Skeletal muscle satellite cell (primary cell): ENCODE measurements around the gene USP47. TPM values are rescaled to one million over a fixed set of nuclear protein-coding genes. Genes with fewer than 3 reads are reported as not detected.

Experiments used
- H3K27me3 ChIP-seq: 2 replicates; pipeline ENCODE4 v1.7.0; 2013; ENCODE audit warnings: low read length; ENCODE audit not compliant: control insufficient read depth, insufficient read depth
- H3K36me3 ChIP-seq: 2 replicates; pipeline ENCODE4 v1.7.0; 2013; ENCODE audit warnings: mild to moderate bottlenecking, control low read depth, low read length; ENCODE audit not compliant: insufficient read depth
- H3K4me1 ChIP-seq: 2 replicates; pipeline ENCODE4 v1.7.0; 2013; ENCODE audit warnings: low read length; ENCODE audit not compliant: control insufficient read depth, insufficient read depth
- H3K4me2 ChIP-seq: 2 replicates; pipeline ENCODE4 v1.7.0; 2013; ENCODE audit warnings: mild to moderate bottlenecking, low read length
- H3K4me3 ChIP-seq: 2 replicates; pipeline ENCODE4 v1.7.0; 2013; ENCODE audit warnings: low read length
- H3K9ac ChIP-seq: 2 replicates; pipeline ENCODE4 v1.7.0; 2013; ENCODE audit warnings: mild to moderate bottlenecking, low read depth, low read length, moderate library complexity
- H3K9me3 ChIP-seq: replicated peaks from 2 replicates; pipeline ENCODE4 v1.7.0; 2013; ENCODE audit warnings: mild to moderate bottlenecking, control low read depth, low read length
- total RNA-seq: library from RNA; depleted of rRNA; stranded (reverse); fragments of >200 nt; gene quantifications from 2 replicates; pipeline ENCODE4 v1.2.3, GENCODE V29; 2012; rRNA removed

The USP47 gene, protein sequence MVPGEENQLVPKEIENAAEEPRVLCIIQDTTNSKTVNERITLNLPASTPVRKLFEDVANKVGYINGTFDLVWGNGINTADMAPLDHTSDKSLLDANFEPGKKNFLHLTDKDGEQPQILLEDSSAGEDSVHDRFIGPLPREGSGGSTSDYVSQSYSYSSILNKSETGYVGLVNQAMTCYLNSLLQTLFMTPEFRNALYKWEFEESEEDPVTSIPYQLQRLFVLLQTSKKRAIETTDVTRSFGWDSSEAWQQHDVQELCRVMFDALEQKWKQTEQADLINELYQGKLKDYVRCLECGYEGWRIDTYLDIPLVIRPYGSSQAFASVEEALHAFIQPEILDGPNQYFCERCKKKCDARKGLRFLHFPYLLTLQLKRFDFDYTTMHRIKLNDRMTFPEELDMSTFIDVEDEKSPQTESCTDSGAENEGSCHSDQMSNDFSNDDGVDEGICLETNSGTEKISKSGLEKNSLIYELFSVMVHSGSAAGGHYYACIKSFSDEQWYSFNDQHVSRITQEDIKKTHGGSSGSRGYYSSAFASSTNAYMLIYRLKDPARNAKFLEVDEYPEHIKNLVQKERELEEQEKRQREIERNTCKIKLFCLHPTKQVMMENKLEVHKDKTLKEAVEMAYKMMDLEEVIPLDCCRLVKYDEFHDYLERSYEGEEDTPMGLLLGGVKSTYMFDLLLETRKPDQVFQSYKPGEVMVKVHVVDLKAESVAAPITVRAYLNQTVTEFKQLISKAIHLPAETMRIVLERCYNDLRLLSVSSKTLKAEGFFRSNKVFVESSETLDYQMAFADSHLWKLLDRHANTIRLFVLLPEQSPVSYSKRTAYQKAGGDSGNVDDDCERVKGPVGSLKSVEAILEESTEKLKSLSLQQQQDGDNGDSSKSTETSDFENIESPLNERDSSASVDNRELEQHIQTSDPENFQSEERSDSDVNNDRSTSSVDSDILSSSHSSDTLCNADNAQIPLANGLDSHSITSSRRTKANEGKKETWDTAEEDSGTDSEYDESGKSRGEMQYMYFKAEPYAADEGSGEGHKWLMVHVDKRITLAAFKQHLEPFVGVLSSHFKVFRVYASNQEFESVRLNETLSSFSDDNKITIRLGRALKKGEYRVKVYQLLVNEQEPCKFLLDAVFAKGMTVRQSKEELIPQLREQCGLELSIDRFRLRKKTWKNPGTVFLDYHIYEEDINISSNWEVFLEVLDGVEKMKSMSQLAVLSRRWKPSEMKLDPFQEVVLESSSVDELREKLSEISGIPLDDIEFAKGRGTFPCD (N-terminal part only)
- 37.1 and 39.3 TPM in 2 replicates for total RNA-seq

- Histone ChIP-seq H3K4me3 (peak within 1 kb of the TSS; percentile 83), H3K27me3 (no peaks in the 10 kb centered on the region), H3K36me3 (no peaks in the 10 kb centered on the region), H3K9ac (peak within 1 kb of the TSS; percentile 98), H3K4me1 (peaks cover 25% of the 10 kb centered on the region), H3K4me2 (peak within 1 kb of the TSS; percentile 83), H3K9me3 (no peaks in the 10 kb centered on the region)
Measured at GRCh38 chr11:11841723-11842420, at the start of gene USP47. Gene USP47, plus strand, starts transcription at chr11:11841972. Its CDS starts 214 bp downstream, at chr11:11842186.

- H3K36me3 ChIP-seq, result no peaks in the 10 kb centered on the region
- peaks cover 27% of the 10 kb centered on the region for H3K27me3 ChIP-seq
- no peaks in the 10 kb centered on the region for H3K4me1 ChIP-seq
- no peak overlapping the region for H3K4me2 ChIP-seq
- no peak overlapping the region for H3K4me3 ChIP-seq
- H3K9me3 ChIP-seq, result no peaks in the 10 kb centered on the region
- H3K9ac ChIP-seq, result no peak overlapping the region
Measured at GRCh38 chr11:11793073-11793472, 48.7 kb upstream of the USP47 start.

GRCh38 chr11:11798586-11799438 lies 43.0 kb upstream of the USP47 start:
- Histone ChIP-seq H3K4me1 (no peaks in the 10 kb centered on the region), H3K4me3 (no peak overlapping the region), H3K4me2 (no peak overlapping the region), H3K9me3 (no peaks in the 10 kb centered on the region), H3K9ac (no peak overlapping the region), H3K36me3 (no peaks in the 10 kb centered on the region), H3K27me3 (peaks cover 25% of the 10 kb centered on the region)

GRCh38 chr11:11805228-11805627 lies 36.5 kb upstream of the USP47 start:
- Histone ChIP-seq H3K4me2 (no peak overlapping the region), H3K9me3 (no peaks in the 10 kb centered on the region), H3K27me3 (peaks cover 8% of the 10 kb centered on the region), H3K4me1 (no peaks in the 10 kb centered on the region), H3K4me3 (no peak overlapping the region), H3K36me3 (no peaks in the 10 kb centered on the region), H3K9ac (no peak overlapping the region)

GRCh38 chr11:11806074-11806473 lies 35.7 kb upstream of the USP47 start:
- H3K9me3 ChIP-seq, result no peaks in the 10 kb centered on the region
- H3K36me3 ChIP-seq, result no peaks in the 10 kb centered on the region
- H3K4me3 ChIP-seq, result no peak overlapping the region
- peaks cover 4% of the 10 kb centered on the region for H3K27me3 ChIP-seq
- H3K9ac ChIP-seq, result no peak overlapping the region
- H3K4me2 ChIP-seq, result no peak overlapping the region
- no peaks in the 10 kb centered on the region for H3K4me1 ChIP-seq

DNA sequence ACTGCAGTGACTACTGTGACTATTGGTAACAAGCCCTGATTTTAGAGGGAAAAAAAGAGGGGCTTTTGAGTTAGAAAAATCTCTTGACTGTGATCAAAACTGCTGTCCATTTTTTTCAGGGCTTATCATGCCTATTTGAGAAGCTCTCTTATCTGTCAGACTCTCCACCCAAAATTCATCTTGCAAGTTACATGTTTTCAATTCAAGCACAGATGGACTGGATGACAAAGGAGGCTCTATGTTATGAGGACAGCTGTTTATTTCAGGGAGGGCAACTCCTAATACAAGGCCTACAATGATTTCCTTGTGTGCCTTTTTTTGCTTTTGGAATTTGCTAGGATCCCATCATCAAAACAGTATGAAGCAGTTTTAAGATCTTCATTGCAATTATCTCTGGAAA lies 35.2 kb upstream of the USP47 start:
- no peaks in the 10 kb centered on the region for H3K36me3 ChIP-seq
- H3K4me1 ChIP-seq, result no peaks in the 10 kb centered on the region
- H3K9me3 ChIP-seq, result no peaks in the 10 kb centered on the region
- H3K27me3 ChIP-seq, result no peaks in the 10 kb centered on the region
- H3K9ac ChIP-seq, result no peak overlapping the region
- no peak overlapping the region for H3K4me2 ChIP-seq
- no peak overlapping the region for H3K4me3 ChIP-seq

DNA sequence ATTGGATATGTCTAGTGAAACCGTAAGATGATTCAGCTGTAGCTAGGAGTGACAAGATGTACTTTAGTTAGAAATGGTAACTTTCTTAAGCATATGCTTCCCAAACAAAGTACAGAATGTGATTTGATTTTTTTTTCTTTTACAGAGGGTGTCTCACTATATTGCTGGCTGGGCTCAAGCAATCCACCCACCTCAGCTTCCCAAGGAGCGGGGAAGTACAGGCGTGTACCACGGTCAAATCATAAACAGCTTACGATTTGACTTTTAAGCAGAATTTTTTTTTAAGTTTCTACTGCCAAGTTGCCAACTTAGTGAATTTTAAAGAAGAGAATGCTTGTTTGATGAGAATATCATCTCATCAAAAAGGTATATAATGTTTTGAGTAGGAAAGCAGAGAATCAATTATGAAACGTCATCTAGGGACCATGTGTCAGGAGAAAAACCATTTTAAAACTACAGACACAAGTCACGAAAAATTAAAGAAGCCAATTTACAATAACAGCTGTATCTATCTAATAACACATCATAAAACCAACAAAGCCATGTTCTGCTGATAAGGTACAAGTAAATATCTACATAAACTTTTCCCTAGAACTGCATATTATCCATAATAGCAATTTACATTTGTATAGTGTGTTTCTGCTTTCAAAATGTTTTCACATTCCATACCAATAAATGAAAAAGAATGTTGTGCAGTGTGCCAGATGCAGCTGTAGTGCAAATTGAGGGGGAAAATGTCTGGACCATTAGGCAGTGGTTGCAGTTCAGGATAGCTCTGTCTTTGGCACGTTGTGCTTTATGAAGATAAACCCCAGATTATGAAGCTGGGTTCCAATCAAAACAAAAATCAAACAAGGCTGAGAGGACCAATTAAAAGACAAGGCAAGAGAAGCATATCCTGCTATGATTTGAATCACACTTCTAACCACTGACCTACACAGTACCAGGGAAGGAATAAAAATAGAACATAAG lies 33.7 kb upstream of the USP47 start:
- no peaks in the 10 kb centered on the region for H3K27me3 ChIP-seq
- no peaks in the 10 kb centered on the region for H3K4me1 ChIP-seq
- no peaks in the 10 kb centered on the region for H3K36me3 ChIP-seq
- H3K4me2 ChIP-seq, result no peak overlapping the region
- H3K9me3 ChIP-seq, result no peaks in the 10 kb centered on the region
- no peak overlapping the region for H3K9ac ChIP-seq
- H3K4me3 ChIP-seq, result no peak overlapping the region

GRCh38 chr11:11808992-11809615 lies 32.7 kb upstream of the USP47 start:
- no peak overlapping the region for H3K4me3 ChIP-seq
- H3K9ac ChIP-seq, result no peak overlapping the region
- H3K9me3 ChIP-seq, result no peaks in the 10 kb centered on the region
- peaks cover 7% of the 10 kb centered on the region for H3K4me1 ChIP-seq
- H3K4me2 ChIP-seq, result no peak overlapping the region
- no peaks in the 10 kb centered on the region for H3K36me3 ChIP-seq
- no peaks in the 10 kb centered on the region for H3K27me3 ChIP-seq
